Epidermal melanocyte (primary cell): Measurements from ENCODE around the gene THNSL1.

ENCODE experiments used
- DNase-seq: peaks from one replicate; pipeline ENCODE4 v3.0.0; 2011; ENCODE audit warnings: low spot score; ENCODE audit not compliant: insufficient read length

THNSL1 gene

GRCh38 chr10:25059990-25060389, 43.6 kb downstream of the THNSL1 start:
- DNase-seq: no peak

GRCh38 chr10:25061125-25061524, 44.7 kb downstream of the THNSL1 start:
- DNase-seq: no peak

GRCh38 chr10:25061711-25062449, 45.5 kb downstream of the THNSL1 start:
- no peak for DNase-seq

DNA sequence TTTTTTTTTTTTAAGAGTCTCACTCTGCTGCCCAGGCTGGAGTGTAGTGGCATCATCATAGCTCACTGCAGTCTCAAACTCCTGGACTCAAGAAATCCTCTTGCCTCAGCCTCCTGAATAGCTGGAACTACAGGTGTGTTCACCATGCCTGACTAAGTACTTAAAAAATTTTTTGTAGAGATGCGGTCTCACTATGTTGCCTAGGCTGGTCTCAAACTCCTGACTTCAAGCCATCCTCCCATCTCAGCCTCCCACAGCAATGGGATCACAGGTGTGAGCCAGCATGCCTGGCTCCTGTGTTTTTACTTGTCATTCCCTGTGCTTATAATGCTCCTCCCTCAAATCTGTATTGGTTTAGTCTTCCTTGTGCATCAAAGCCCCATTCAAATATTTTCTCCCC, 46.7 kb downstream of the THNSL1 start:
- DNase-seq: no peak

DNA sequence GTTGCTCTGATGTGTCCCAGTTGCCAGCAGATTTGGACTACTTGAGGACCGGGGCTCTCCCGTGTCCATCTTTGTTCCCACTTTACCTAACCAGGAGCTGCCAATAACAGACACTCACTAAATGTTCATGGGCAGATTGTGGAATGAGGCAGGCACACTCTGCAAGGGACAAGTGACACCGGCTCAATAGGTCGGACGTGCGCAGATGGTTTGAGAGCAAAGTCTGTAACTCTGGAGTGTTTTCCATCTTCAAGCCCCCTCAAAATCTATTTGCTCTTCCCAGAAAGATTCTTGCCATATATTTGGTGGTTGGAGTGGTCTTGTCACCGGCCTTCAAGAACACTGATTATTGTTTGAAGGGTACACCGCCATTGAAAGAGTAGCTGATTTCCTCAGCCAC, 47.2 kb downstream of the THNSL1 start:
- DNase-seq: no peak

DNA sequence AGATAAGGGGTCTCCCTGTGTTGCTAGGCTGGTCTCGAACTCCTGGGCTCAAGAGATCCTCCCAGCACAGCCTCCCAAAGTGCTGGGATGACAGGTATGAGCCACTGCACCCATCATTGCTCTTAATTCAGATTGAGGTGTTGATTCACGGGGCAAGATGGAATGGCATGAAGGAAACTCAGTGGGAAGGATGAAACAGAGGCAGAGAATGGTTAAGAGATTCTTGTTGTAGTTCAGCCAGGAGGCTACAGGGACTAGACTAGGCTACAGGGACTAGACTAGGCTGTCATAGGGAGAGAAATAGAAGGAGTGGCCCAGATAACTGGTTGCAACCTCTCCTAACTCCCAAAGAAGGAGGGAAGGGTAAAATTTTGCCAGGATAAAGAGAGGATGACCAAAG, 48.0 kb downstream of the THNSL1 start:
- no peak for DNase-seq

DNA sequence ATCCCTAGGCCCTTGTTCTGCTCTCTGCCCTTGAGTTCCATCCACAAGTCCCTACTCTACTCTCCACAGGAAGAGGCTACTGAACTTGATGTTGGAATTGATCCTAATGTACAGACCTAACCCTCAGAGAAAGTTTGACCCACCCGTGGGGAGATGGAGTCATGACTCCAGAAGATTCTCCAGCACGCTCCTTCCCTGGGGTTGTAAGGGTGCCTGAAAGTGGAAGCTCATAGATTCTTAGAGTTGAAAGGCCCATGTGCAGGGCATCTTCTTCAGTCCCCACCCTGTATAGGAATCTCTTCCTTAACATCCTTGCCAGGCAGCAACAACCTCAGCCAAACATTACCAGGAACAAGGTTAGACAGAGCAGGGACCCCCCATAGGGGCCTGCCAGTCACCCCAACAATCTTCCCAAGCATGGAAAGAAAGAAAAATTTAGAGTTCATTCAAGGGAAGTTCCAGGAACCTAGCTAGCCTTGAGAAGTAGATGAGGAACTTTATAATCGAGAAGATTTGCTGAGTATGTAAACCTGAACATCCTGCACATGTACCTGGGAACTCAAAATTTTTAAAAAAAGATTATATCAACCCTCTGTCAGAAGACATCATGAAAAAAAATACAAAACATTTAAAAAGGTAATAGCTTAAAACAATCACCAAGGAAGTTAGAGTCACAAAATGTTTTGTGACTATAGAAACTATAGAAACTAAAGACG, 49.5 kb downstream of the THNSL1 start:
- DNase-seq: no peak

- DNase-seq: no peak
Measured at GRCh38 chr10:25068152-25069058, 52.0 kb downstream of the THNSL1 start.

- no peak for DNase-seq
Measured at GRCh38 chr10:25071227-25071626, 54.8 kb downstream of the THNSL1 start.

DNA sequence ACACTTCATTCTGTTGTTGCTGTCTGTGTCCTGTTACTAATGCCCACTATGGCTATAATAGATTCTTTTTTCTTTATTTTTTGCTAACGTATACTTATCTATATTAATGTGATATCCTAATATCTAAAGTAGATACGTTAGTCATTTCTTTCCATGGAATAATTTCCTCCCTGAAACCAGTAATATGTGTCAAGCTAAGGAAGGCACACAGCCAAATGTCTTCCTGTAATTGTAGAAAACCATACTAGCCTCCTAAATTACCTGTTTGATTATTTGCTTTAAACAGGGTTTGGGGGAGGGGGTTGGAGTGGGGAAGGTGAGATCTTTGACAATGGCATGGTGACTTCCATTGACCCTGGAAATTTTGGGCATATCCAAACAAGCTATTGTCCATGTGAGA, 56.4 kb downstream of the THNSL1 start:
- no peak for DNase-seq

DNA sequence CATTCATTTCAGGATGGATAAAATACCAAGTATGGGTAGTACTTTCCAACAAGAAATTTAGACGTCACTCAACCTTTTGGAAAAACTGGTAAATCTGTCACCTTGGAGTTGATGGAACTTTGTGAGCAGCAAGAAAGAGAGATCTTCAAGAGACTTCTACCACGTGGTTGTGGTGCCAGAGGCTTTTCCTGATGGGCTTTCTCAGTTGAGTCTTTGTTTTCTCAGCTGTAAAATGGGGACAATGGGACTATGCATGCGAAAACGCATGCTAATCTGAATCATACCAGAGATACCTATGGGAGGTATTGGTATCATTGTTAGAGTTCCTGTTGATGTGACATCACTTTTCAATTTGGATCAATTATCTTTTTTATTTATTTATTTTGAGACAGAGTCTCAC, 59.4 kb downstream of the THNSL1 start:
- DNase-seq: no peak
